ENCODE data around the gene ATE1.

GRCh38 chr10:121830101-121830500 is 97.7 kb downstream of the ATE1 start:
- TF ChIP-seq CTCF (IDR thresholded peaks at IDR 0.05; ENCODE audit: insufficient read depth, low read depth, low read length) = no peak
- TF ChIP-seq EZH2 (IDR thresholded peaks at IDR 0.05; ENCODE audit: insufficient read depth, low read length) = no peak
